B cell (primary cell): ENCODE measurements around the gene PROM1. TPM values are rescaled to one million over a fixed set of nuclear protein-coding genes. Genes with fewer than 3 reads are reported as not detected.

ENCODE experiments used
- ATAC-seq: fragments of 200-7000 bp; cut with Tn5 transposase; one replicate; pipeline ENCODE4 v1.10.0; 2021; ENCODE audit warnings: low read depth, mild to moderate bottlenecking, moderate number of reproducible peaks, moderate library complexity
- CTCF ChIA-PET: fragments of 350-600 bp; sonication (Branson Sonifier 250); formaldehyde crosslinking; loops from one replicate; lab custom pipeline; 2021; ENCODE audit warnings: antibody characterized with exemption, inconsistent platforms; lab: Charles Lee
- POLR2A ChIA-PET: fragments of 350-600 bp; sonication (Branson Sonifier 250); formaldehyde crosslinking; loops from one replicate; lab custom pipeline; 2021; ENCODE audit warnings: antibody characterized with exemption; lab: Charles Lee
- DNase-seq: peaks from one replicate; pipeline ENCODE4 v3.0.0; 2013
- H2AFZ ChIP-seq: 2 replicates; pipeline ENCODE4 v1.6.1; 2012; ENCODE audit warnings: mild to moderate bottlenecking, low read depth, low read length; ENCODE audit not compliant: insufficient read depth, poor library complexity, severe bottlenecking
- H3K27ac ChIP-seq, 2 donors: 1 replicate in 1 of 2; 2 replicates in 1 of 2; pipeline ENCODE4 v1.5.1; 2012 to 2013; ENCODE audit warnings: low read length in 2 of 2, mild to moderate bottlenecking in 2 of 2, moderate library complexity in 1 of 2
- H3K27me3 ChIP-seq, 4 experiments: fragments of 200-600 bp in 1 of 4; sonication (generic) in 1 of 4; replicated peaks in 1 of 4; 1 replicate in 2 of 4; 2 replicates in 2 of 4; pipeline versions ENCODE4 v1.6.1 to v1.7.0; 2013 to 2016; ENCODE audit warnings: low read length in 3 of 4, mild to moderate bottlenecking in 2 of 4, mixed read lengths in 1 of 4, moderate library complexity in 1 of 4; ENCODE audit not compliant: insufficient read depth in 4 of 4, control insufficient read depth in 3 of 4; ENCODE audit errors: control extremely low read depth in 1 of 4
- H3K36me3 ChIP-seq, 2 experiments: replicated peaks in 1 of 2; 1 replicate in 1 of 2; 2 replicates in 1 of 2; pipeline versions ENCODE4 v1.6.1 to v1.7.1; 2013; ENCODE audit warnings: low read length in 1 of 2; ENCODE audit not compliant: insufficient read depth in 2 of 2, control insufficient read depth in 1 of 2; ENCODE audit errors: control extremely low read depth in 1 of 2, extremely low read depth in 1 of 2
- H3K4me1 ChIP-seq, 2 donors: fragments of 200-600 bp in 1 of 2; sonication (generic) in 1 of 2; 1 replicate in 1 of 2; 2 replicates in 1 of 2; pipeline versions ENCODE4 v1.5.1 to v1.6.1; 2013 to 2017; ENCODE audit warnings: low read length in 2 of 2; ENCODE audit not compliant: control insufficient read depth in 2 of 2, insufficient read depth in 2 of 2
- H3K4me2 ChIP-seq: replicated peaks from 2 replicates; pipeline ENCODE3; 2012; ENCODE audit warnings: mild to moderate bottlenecking, low read depth, low read length; ENCODE audit not compliant: poor library complexity, severe bottlenecking
- H3K4me3 ChIP-seq, 5 experiments: fragments of 200-600 bp in 1 of 5; sonication (generic) in 1 of 5; 1 replicate in 3 of 5; 2 replicates in 2 of 5; pipeline versions ENCODE4 v1.5.1 to v1.7.0; 2011 to 2016; ENCODE audit warnings: low read length in 4 of 5, mild to moderate bottlenecking in 4 of 5, low read depth in 2 of 5, control low read depth in 1 of 5, moderate library complexity in 1 of 5; ENCODE audit not compliant: insufficient read depth in 1 of 5; ENCODE audit errors: control extremely low read depth in 1 of 5, extremely low read depth in 1 of 5
- H3K79me2 ChIP-seq: fragments of 200-600 bp; sonication (generic); one replicate; pipeline ENCODE4 v1.6.0; 2016; ENCODE audit warnings: low read length; ENCODE audit not compliant: control insufficient read depth, insufficient read depth
- H3K9ac ChIP-seq: fragments of 200-600 bp; sonication (generic); 2 replicates; pipeline ENCODE4 v1.6.1; 2017; ENCODE audit warnings: mild to moderate bottlenecking, low read length, moderate library complexity
- H3K9me3 ChIP-seq, 3 donors: one replicate each; pipeline versions ENCODE4 v1.6.1 to v1.7.1; 2013; ENCODE audit warnings: low read length in 2 of 3; ENCODE audit not compliant: control insufficient read depth in 2 of 3, insufficient read depth in 1 of 3; ENCODE audit errors: control extremely low read depth in 1 of 3
- H4K20me1 ChIP-seq: 2 replicates; pipeline ENCODE4 v1.6.0; 2012; ENCODE audit warnings: mild to moderate bottlenecking, low read length; ENCODE audit not compliant: insufficient read depth, control insufficient read depth, poor library complexity, severe bottlenecking
- H3K27ac Mint-ChIP-seq: one replicate; pipeline ENCODE4 v1.8.0; 2021; ENCODE audit warnings: mixed read lengths
- H3K27me3 Mint-ChIP-seq: one replicate; pipeline ENCODE4 v1.8.0; 2021; ENCODE audit warnings: mixed read lengths
- H3K4me1 Mint-ChIP-seq: one replicate; pipeline ENCODE4 v1.8.0; 2021; ENCODE audit warnings: mixed read lengths
- H3K4me3 Mint-ChIP-seq: one replicate; pipeline ENCODE4 v1.8.0; 2021; ENCODE audit warnings: mixed read lengths
- H3K9me3 Mint-ChIP-seq: one replicate; pipeline ENCODE4 v1.8.0; 2022; ENCODE audit warnings: mixed read lengths; ENCODE audit not compliant: insufficient read depth
- CTCF ChIP-seq: fragments of 200-600 bp; IDR thresholded peaks from one replicate; pipeline ENCODE4 v1.8.0; 2022; ENCODE audit warnings: antibody characterized with exemption, mild to moderate bottlenecking
- EZH2 ChIP-seq: IDR thresholded peaks from 2 replicates; pipeline ENCODE4 v1.6.1; 2012; ENCODE audit warnings: borderline replicate concordance, low read depth, mild to moderate bottlenecking, moderate library complexity, low read length; ENCODE audit not compliant: insufficient read depth, poor library complexity, severe bottlenecking
- WGBS: methylation state at CpG from one replicate; pipeline ENCODE4 v1.1.5; 2013; ENCODE audit warnings: missing lambda C conversion rate; ENCODE audit not compliant: insufficient coverage; 5-methylcytosine and 5-hydroxymethylcytosine counted together
- intact Hi-C: fragments of 100-400 bp; cut with micrococcal nuclease; formaldehyde crosslinking; loops from one replicate; pipeline ENCODE4 v1.10.0; 2022
- polyA plus RNA-seq: library from polyadenylated mRNA; depleted of rRNA; stranded (reverse); fragments of >200 nt; gene quantifications from 2 replicates; pipeline ENCODE4 v1.2.3, GENCODE V29; 2012
- total RNA-seq, 2 donors: library from RNA; stranded (reverse); fragments of 120-200 nt in 1 of 2; gene quantifications; 1 replicate in 1 of 2; 2 replicates in 1 of 2; pipeline versions ENCODE4 v1.2.3 to v1.2.4, GENCODE V29; 2013 to 2022

The PROM1 gene
- total and polyA plus RNA-seq, 2 donors (not counting 1 experiment from before 2014, with no cell fraction given) = 0.04 TPM; not detected in 1

- DNase-seq (no peak), ATAC-seq (no peak)
- no peaks in the 10 kb centered on the region for H3K9me3 Mint-ChIP-seq
- no peaks in the 10 kb centered on the region for H3K4me1 ChIP-seq
- no peak for TF ChIP-seq CTCF
- no peak for TF ChIP-seq EZH2
- H3K36me3 ChIP-seq = no peaks in the 10 kb centered on the region
- peaks cover 18% of the 10 kb centered on the region for H3K27me3 Mint-ChIP-seq
- intact Hi-C loops = no loop called here
- H2AFZ ChIP-seq = no peak overlapping the region
- POLR2A ChIA-PET = no interaction called here
- no peak overlapping the region for H3K4me2 ChIP-seq
- no peaks in the 10 kb centered on the region for H3K79me2 ChIP-seq
- no peak overlapping the region for H3K27ac ChIP-seq
- no peak overlapping the region for H3K9ac ChIP-seq
- no peak overlapping the region for H3K27ac Mint-ChIP-seq
- H3K4me3 Mint-ChIP-seq = no peak overlapping the region
- peaks cover 0 to 3% (median 1%) of the 10 kb centered on the region in 4 experiments for H3K27me3 ChIP-seq
- WGBS = no CpG with 5 or more reads among the region's 1 CpG
- H3K9me3 ChIP-seq = no peaks in the 10 kb centered on the region
- H3K4me1 Mint-ChIP-seq = no peaks in the 10 kb centered on the region
- CTCF ChIA-PET = no interaction called here
- no peaks in the 10 kb centered on the region for H4K20me1 ChIP-seq
- H3K4me3 ChIP-seq = no peak overlapping the region
These were observed 17.0 kb upstream of the PROM1 start for GRCh38 chr4:16100833-16101232.

- no peak overlapping the region for H3K27ac ChIP-seq
- no peak for DNase-seq
- no peak overlapping the region for H3K27ac Mint-ChIP-seq
- WGBS = 96% methylated on average over 3 of the region's 4 CpGs
- H3K4me1 ChIP-seq = no peaks in the 10 kb centered on the region
- no peaks in the 10 kb centered on the region for H3K9me3 Mint-ChIP-seq
- H3K4me1 Mint-ChIP-seq = no peaks in the 10 kb centered on the region
- no peak overlapping the region for H3K4me2 ChIP-seq
- ChIA-PET POLR2A (no interaction called here), CTCF (no interaction called here)
- no peak overlapping the region for H3K4me3 Mint-ChIP-seq
- H3K9ac ChIP-seq = no peak overlapping the region
- intact Hi-C loops = no loop called here
- no peaks in the 10 kb centered on the region for H3K36me3 ChIP-seq
- H3K9me3 ChIP-seq = peaks cover 0 to 9% (median 0%) of the 10 kb centered on the region in 3 donors
- ATAC-seq = no peak
- TF ChIP-seq EZH2 (no peak), CTCF (no peak)
- no peak overlapping the region for H2AFZ ChIP-seq
- H4K20me1 ChIP-seq = no peaks in the 10 kb centered on the region
- peaks cover 0 to 5% (median 3%) of the 10 kb centered on the region in 4 experiments for H3K27me3 ChIP-seq
- no peaks in the 10 kb centered on the region for H3K79me2 ChIP-seq
- H3K27me3 Mint-ChIP-seq = peaks cover 41% of the 10 kb centered on the region
- no peak overlapping the region for H3K4me3 ChIP-seq
These were observed 9.0 kb upstream of the PROM1 start for GRCh38 chr4:16092682-16093319.
